Endothelial cell (in vitro differentiated cells): ENCODE measurements around the gene PLA2G15. TPM values are rescaled to one million over a fixed set of nuclear protein-coding genes. Genes with fewer than 3 reads are reported as not detected.

Source experiments
- DNase-seq: peaks from one replicate; pipeline ENCODE4 v3.0.0; 2021; ENCODE audit warnings: low spot score
- H3K27ac Mint-ChIP-seq: one replicate; pipeline ENCODE4 v1.8.0; 2021; ENCODE audit warnings: mixed read lengths, inconsistent platforms; ENCODE audit not compliant: unreplicated experiment
- H3K27me3 Mint-ChIP-seq: one replicate; pipeline ENCODE4 v1.8.0; 2021; ENCODE audit warnings: mild to moderate bottlenecking, moderate library complexity, mixed read lengths, inconsistent platforms; ENCODE audit not compliant: unreplicated experiment
- H3K36me3 Mint-ChIP-seq: one replicate; pipeline ENCODE4 v1.8.0; 2021; ENCODE audit warnings: mild to moderate bottlenecking, low read depth, mixed read lengths, inconsistent platforms; ENCODE audit not compliant: unreplicated experiment
- H3K4me1 Mint-ChIP-seq: one replicate; pipeline ENCODE4 v1.8.0; 2021; ENCODE audit warnings: mild to moderate bottlenecking, mixed read lengths, inconsistent platforms; ENCODE audit not compliant: unreplicated experiment
- H3K4me3 Mint-ChIP-seq: one replicate; pipeline ENCODE4 v1.8.0; 2021; ENCODE audit warnings: mild to moderate bottlenecking, mixed read lengths, inconsistent platforms; ENCODE audit not compliant: unreplicated experiment
- H3K9me3 Mint-ChIP-seq: one replicate; pipeline ENCODE4 v1.8.0; 2021; ENCODE audit warnings: mixed read lengths, inconsistent platforms; ENCODE audit not compliant: unreplicated experiment
- CTCF ChIP-seq: fragments of 200-600 bp; sonication (generic); IDR thresholded peaks from one replicate; pipeline ENCODE4 v1.5.0; 2021; ENCODE audit warnings: antibody characterized with exemption; ENCODE audit not compliant: unreplicated experiment
- total RNA-seq: library from RNA; stranded (reverse); fragmentation: NEBNext Ultra II Directional; extraction: Animal tissue kit (Norgen Biotek cat#: 25700); gene quantifications from one replicate; pipeline ENCODE4 v1.2.1, GENCODE V29; 2021; ENCODE audit not compliant: unreplicated experiment

Gene PLA2G15
- total RNA-seq, 1 donor from 2014 or later: 14.9 TPM

GRCh38 chr16:68237243-68238028 lies 7.7 kb upstream of the PLA2G15 start:
- Mint-ChIP-seq H3K9me3 (no peaks in the 10 kb centered on the region), H3K36me3 (no peaks in the 10 kb centered on the region), H3K4me3 (peak overlapping the region; percentile 82), H3K4me1 (peaks cover 20% of the 10 kb centered on the region), H3K27ac (peak overlapping the region; percentile 85), H3K27me3 (peaks cover 23% of the 10 kb centered on the region)
- TF ChIP-seq CTCF: no peak
- DNase-seq: peak; percentile 98

GRCh38 chr16:68238029-68238345 lies 7.2 kb upstream of the PLA2G15 start:
- peaks cover 22% of the 10 kb centered on the region for H3K27me3 Mint-ChIP-seq
- peak overlapping the region; percentile 85 for H3K27ac Mint-ChIP-seq
- peaks cover 20% of the 10 kb centered on the region for H3K4me1 Mint-ChIP-seq
- H3K36me3 Mint-ChIP-seq: no peaks in the 10 kb centered on the region
- no peak for TF ChIP-seq CTCF
- H3K4me3 Mint-ChIP-seq: peak overlapping the region; percentile 82
- H3K9me3 Mint-ChIP-seq: no peaks in the 10 kb centered on the region
- no peak for DNase-seq

DNA sequence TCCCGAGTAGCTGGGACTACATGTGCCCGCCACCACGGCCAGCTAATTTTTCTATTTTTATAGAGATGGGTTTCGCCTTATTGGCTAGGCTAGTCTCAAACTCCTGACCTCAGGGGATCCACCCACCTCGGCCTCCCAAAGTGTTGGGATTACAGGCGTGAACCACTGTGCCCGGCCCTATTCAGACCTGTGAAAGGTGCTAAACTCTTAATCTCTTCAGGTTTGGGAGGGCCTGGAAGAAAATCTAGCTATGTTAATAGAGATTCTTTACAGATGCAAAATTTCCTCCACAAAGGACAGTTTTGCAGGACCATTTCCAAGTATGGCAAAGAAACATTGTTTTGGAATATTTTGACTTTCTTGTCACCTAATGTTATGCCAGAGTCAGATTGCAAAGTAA lies 3.1 kb upstream of the PLA2G15 start:
- no peak for DNase-seq
- Mint-ChIP-seq H3K4me1 (peaks cover 13% of the 10 kb centered on the region), H3K4me3 (no peak overlapping the region), H3K27me3 (peaks cover 19% of the 10 kb centered on the region), H3K27ac (no peak overlapping the region), H3K9me3 (no peaks in the 10 kb centered on the region), H3K36me3 (peaks cover 10% of the 10 kb centered on the region)
- no peak for TF ChIP-seq CTCF

DNA sequence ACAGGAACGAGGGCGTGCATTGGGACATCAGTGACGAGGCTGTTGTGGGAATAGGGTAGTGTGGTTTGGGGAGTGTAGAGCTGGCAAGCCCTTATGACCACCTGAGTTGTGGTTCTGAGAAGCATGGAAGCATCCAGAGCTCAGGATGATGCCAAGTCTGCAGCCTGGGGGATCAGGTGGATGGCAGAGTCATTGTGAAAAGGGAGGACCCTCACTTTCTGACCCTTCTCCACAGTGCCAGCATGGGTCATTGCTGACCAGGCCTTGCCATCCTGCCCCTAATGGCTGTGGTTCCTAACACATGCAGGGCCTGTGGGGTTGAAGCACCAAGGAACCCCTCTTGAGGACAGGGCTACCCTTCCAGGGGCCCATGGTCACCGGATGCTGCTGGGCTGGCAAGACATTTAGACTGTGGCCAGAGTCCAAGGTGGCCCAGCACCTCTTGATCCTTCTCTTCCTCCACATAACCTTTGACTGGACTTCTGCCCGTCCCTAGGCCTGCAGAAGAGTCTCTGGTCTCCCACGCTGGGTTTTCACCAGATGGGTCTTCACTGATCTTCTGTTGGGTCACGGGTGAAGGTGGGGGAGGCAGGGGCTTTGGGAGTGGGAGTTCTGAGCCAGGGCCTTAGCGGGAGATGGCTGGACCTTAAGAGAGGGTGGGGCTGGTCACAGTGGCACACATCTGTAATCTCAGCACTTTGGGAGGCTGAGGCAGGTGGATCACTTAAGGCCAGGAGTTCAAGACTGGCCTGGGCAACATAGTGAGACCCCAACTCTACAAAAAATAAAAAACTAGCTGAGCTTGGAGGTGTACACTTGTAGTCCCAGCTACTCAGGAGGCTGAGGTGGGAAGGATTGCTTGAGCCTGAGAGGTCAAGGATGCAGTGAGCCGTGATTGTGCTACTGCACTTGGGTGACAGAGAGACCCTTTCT lies 2.0 kb upstream of the PLA2G15 start:
- Mint-ChIP-seq H3K36me3 (peaks cover 10% of the 10 kb centered on the region), H3K4me1 (peaks cover 11% of the 10 kb centered on the region), H3K27ac (no peak overlapping the region), H3K9me3 (no peaks in the 10 kb centered on the region), H3K27me3 (peaks cover 19% of the 10 kb centered on the region), H3K4me3 (no peak overlapping the region)
- TF ChIP-seq CTCF: no peak
- no peak for DNase-seq
